Body of pancreas (tissue), 4 donors: ENCODE measurements around the gene ADRA1B. TPM values are rescaled to one million over a fixed set of nuclear protein-coding genes. Genes with fewer than 3 reads are reported as not detected.

Experiments used
- ATAC-seq: fragments of 150-250 bp; one replicate; pipeline ENCODE4 v1.9.1; 2016
- DNase-seq, 4 donors: peaks; one replicate each; pipeline ENCODE4 v3.0.0-alpha.2; 2019
- H3K27ac ChIP-seq, 4 donors: fragments of 200-600 bp; sonication (generic); 1 replicate in 3 of 4; 2 replicates in 1 of 4; pipeline versions ENCODE4 v1.5.1 to v1.6.1; 2016 to 2019; ENCODE audit warnings: mild to moderate bottlenecking in 1 of 4, mixed read lengths in 1 of 4, moderate library complexity in 1 of 4
- H3K27me3 ChIP-seq, 2 donors: fragments of 200-600 bp; sonication (generic); one replicate each; pipeline ENCODE4 v1.6.0; 2016; ENCODE audit warnings: mild to moderate bottlenecking in 1 of 2
- H3K36me3 ChIP-seq, 2 donors: fragments of 200-600 bp; sonication (generic); replicated peaks in 1 of 2; 2 replicates each; pipeline ENCODE4 v1.5.1; 2016; ENCODE audit warnings: low read depth in 2 of 2; ENCODE audit not compliant: insufficient read depth in 1 of 2
- H3K4me1 ChIP-seq: fragments of 200-600 bp; sonication (generic); one replicate; pipeline ENCODE4 v1.6.0; 2016
- H3K4me3 ChIP-seq, 2 donors: fragments of 200-600 bp; sonication (generic); 1 replicate in 1 of 2; 2 replicates in 1 of 2; pipeline ENCODE4 v1.5.1; 2016 to 2019
- H3K9me3 ChIP-seq, 3 donors: fragments of 200-600 bp; sonication (generic); 1 replicate in 2 of 3; 2 replicates in 1 of 3; pipeline ENCODE4 v1.5.1; 2016
- CTCF ChIP-seq, 7 experiments: fragments of 450-650 bp in 4 of 7; fragments of 200-600 bp in 3 of 7; sonication (generic) in 3 of 7; IDR thresholded peaks; one replicate each; pipeline ENCODE4 v1.5.1; 2016 to 2019; ENCODE audit warnings: antibody characterized with exemption in 7 of 7
- POLR2A ChIP-seq, 3 donors: fragments of 450-650 bp; IDR thresholded peaks; one replicate each; pipeline ENCODE4 v1.6.1; 2016; ENCODE audit warnings: antibody characterized with exemption in 3 of 3, mild to moderate bottlenecking in 2 of 3
- WGBS, 2 donors: methylation state at CpG; one replicate each; pipeline ENCODE4 v1.1.5; 2017; 5-methylcytosine and 5-hydroxymethylcytosine counted together
- intact Hi-C: fragments of 100-400 bp; cut with DNase I; formaldehyde crosslinking; loops from one replicate; pipeline ENCODE4 v1.15.1; 2023
- small RNA-seq: library from RNA; depleted of rRNA; stranded (forward); fragments of <200 nt; gene quantifications from one replicate; pipeline ENCODE3, GENCODE V24; 2016
- total RNA-seq, 2 donors: library from RNA; depleted of rRNA; stranded (reverse); fragments of >200 nt; gene quantifications; one replicate each; pipeline ENCODE4 v1.1.0, GENCODE V29; 2016

ADRA1B gene
- total RNA-seq, 2 donors from 2014 or later = 0.26 to 4.0 TPM

GRCh38 chr5:160020266-160020770, 104.0 kb downstream of the ADRA1B start:
- Histone ChIP-seq H3K4me3 (no peak overlapping the region), H3K27ac (peak overlapping the region in 2 of 4 donors; percentile 21 to 63), H3K9me3 (no peaks in the 10 kb centered on the region), H3K27me3 (no peaks in the 10 kb centered on the region), H3K4me1 (peaks cover 21% of the 10 kb centered on the region), H3K36me3 (peaks cover 0 to 2% of the 10 kb centered on the region in 2 donors)
- TF ChIP-seq CTCF (IDR thresholded peaks at IDR 0.05) = no peak
- no peak for TF ChIP-seq POLR2A (IDR thresholded peaks at IDR 0.05)
- 55 to 82% methylated on average over 7 of the region's 7 CpGs for WGBS, 2 donors
- ATAC-seq = no peak
- no peak for DNase-seq
- intact Hi-C loops = loop anchor here (10.0 kb wide), 2 partner anchors 174 to 324 kb away; no protein-coding TSS in a partner anchor

- Histone ChIP-seq H3K9me3 (no peaks in the 10 kb centered on the region), H3K4me1 (peaks cover 21% of the 10 kb centered on the region), H3K27me3 (no peaks in the 10 kb centered on the region), H3K27ac (peak overlapping the region in 2 of 4 donors; percentile 24 to 63), H3K36me3 (no peaks in the 10 kb centered on the region), H3K4me3 (no peak overlapping the region)
- DNase-seq = peak in 1 of 4 donors; percentile 42
- intact Hi-C loops = loop anchor here (10.0 kb wide), 2 partner anchors 174 to 324 kb away; no protein-coding TSS in a partner anchor
- ATAC-seq = no peak
- TF ChIP-seq CTCF (IDR thresholded peaks at IDR 0.05) (no peak), POLR2A (IDR thresholded peaks at IDR 0.05) (no peak)
- 25 to 34% methylated on average over 4 of the region's 4 CpGs for WGBS, 2 donors
Observed at GRCh38 chr5:160020964-160021363, 104.7 kb downstream of the ADRA1B start.

GRCh38 chr5:160021831-160022446, 105.7 kb downstream of the ADRA1B start:
- H3K27ac ChIP-seq = peak overlapping the region in 2 of 4 donors; percentile 40 to 63
- WGBS, 2 donors = 3 to 6% methylated on average over 3 of the region's 3 CpGs
- peaks cover 21% of the 10 kb centered on the region for H3K4me1 ChIP-seq
- DNase-seq = peak; percentile 50 to 73 (median 66)
- H3K36me3 ChIP-seq = no peaks in the 10 kb centered on the region
- ATAC-seq = peak; percentile 94
- no peak overlapping the region for H3K4me3 ChIP-seq
- intact Hi-C loops = loop anchor here (10.0 kb wide), 2 partner anchors 173 to 323 kb away; no protein-coding TSS in a partner anchor
- no peaks in the 10 kb centered on the region for H3K9me3 ChIP-seq
- H3K27me3 ChIP-seq = no peaks in the 10 kb centered on the region
- TF ChIP-seq CTCF (IDR thresholded peaks at IDR 0.05) (peak; percentile 55 to 91 (median 82)), POLR2A (IDR thresholded peaks at IDR 0.05) (no peak)

Small RNAs within 50 kb of the gene (small RNA-seq; reads per million reads assigned to genes)
- not detected for gene RF00019

Other genes starting within 250 kb of the ADRA1B start
- 10 to 100 TPM; 11.2 to 26.4 TPM for gene TTC1, start 92.7 kb downstream of the ADRA1B start, total RNA-seq
- 10 to 100 TPM; 27.0 to 75.5 TPM for gene PWWP2A, start 203.0 kb downstream of the ADRA1B start, total RNA-seq